Activated T-helper 2 cell treated with anti-CD3 and anti-CD28 coated beads, Interferon-gamma antibody, Interleukin-2, Interleukin-4, amounts not matched to agents 10 μg/mL and 5 μg/mL and 100 μg/mL, durations not matched to agents 14 hours and 24 hours and 36 hours (primary cell): Measurements from ENCODE around the gene CHKA. TPM values are rescaled to one million over a fixed set of nuclear protein-coding genes. Genes with fewer than 3 reads are reported as not detected.

Experiments used
- DNase-seq: peaks from one replicate; pipeline ENCODE4 v3.0.0; 2021; ENCODE audit warnings: low spot score
- H3K27ac Mint-ChIP-seq: one replicate; pipeline ENCODE4 v1.8.0; 2021; ENCODE audit warnings: mixed read lengths
- H3K27me3 Mint-ChIP-seq: one replicate; pipeline ENCODE4 v1.8.0; 2021; ENCODE audit warnings: low read depth, mixed read lengths
- H3K36me3 Mint-ChIP-seq: one replicate; pipeline ENCODE4 v1.8.0; 2021; ENCODE audit warnings: low read depth, mixed read lengths
- H3K4me1 Mint-ChIP-seq: one replicate; pipeline ENCODE4 v1.8.0; 2021; ENCODE audit warnings: low read depth, mixed read lengths
- H3K4me3 Mint-ChIP-seq: one replicate; pipeline ENCODE4 v1.8.0; 2021; ENCODE audit warnings: low read depth, mild to moderate bottlenecking, moderate library complexity, mixed read lengths
- H3K9me3 Mint-ChIP-seq: one replicate; pipeline ENCODE4 v1.8.0; 2021; ENCODE audit warnings: mixed read lengths
- intact Hi-C: fragments of 100-400 bp; cut with micrococcal nuclease; formaldehyde crosslinking; loops from one replicate; pipeline ENCODE4 v1.15.1; 2023
- total RNA-seq: library from RNA; stranded (reverse); gene quantifications from 2 replicates; pipeline ENCODE4 v1.2.3, GENCODE V29; 2022

CHKA gene
- total RNA-seq, 1 donor from 2014 or later = 16.9 TPM

DNA sequence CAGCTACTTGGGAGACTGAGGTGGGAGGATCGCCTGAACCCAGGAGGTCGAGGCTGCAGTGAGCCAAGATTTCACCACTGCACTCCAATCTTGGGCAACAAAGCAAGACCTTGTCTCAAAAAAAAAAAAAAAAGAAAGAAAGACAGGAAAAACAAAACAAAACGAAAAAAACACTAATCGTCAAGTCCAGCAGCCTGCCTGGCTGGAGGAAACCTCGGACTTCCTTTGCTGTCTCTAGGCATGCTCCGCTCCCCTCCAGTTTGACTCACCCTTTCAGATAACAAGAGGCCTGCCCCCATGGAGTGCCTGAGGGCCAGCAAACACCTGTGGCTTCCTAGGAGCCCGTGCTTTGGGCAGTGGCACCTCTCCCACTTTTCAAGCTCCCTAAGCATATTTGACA is 28.8 kb upstream of the CHKA start:
- H3K27me3 Mint-ChIP-seq = no peaks in the 10 kb centered on the region

GRCh38 chr11:68149417-68149816 is 28.2 kb upstream of the CHKA start:
- no peak overlapping the region for H3K27ac Mint-ChIP-seq
- intact Hi-C loops = no loop called here
- H3K27me3 Mint-ChIP-seq = no peaks in the 10 kb centered on the region
- DNase-seq = no peak
- H3K9me3 Mint-ChIP-seq = no peaks in the 10 kb centered on the region
- no peak overlapping the region for H3K4me3 Mint-ChIP-seq
- H3K36me3 Mint-ChIP-seq = no peaks in the 10 kb centered on the region
- no peaks in the 10 kb centered on the region for H3K4me1 Mint-ChIP-seq

More for the DNA sequence above, 28.8 kb upstream of the CHKA start:
- no peak overlapping the region for H3K4me3 Mint-ChIP-seq
- DNase-seq = no peak
- H3K9me3 Mint-ChIP-seq = no peaks in the 10 kb centered on the region
- no peaks in the 10 kb centered on the region for H3K36me3 Mint-ChIP-seq
- H3K27ac Mint-ChIP-seq = no peak overlapping the region
- H3K4me1 Mint-ChIP-seq = no peaks in the 10 kb centered on the region
- intact Hi-C loops = no loop called here

DNA sequence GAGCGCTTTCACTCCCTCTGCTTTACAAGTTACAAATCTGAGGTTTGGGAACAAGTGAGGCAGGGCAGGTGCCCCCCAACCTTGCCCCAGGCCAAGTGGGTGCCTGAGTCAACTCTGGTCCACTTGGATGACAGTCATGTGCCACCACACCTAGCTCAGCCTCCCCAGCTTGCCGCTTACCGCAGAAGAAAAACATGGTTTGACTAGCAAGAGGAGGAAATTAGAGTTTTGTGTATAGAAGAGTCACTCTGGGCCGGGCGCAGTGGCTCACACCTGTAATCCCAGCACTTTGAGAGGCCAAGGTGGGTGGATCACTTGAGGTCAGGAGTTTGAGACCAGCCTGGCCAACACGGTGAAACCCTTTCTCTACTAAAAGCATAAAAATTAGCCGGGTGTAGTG is 27.7 kb upstream of the CHKA start:
- DNase-seq = no peak
- no peaks in the 10 kb centered on the region for H3K27me3 Mint-ChIP-seq
- no peak overlapping the region for H3K27ac Mint-ChIP-seq
- H3K4me1 Mint-ChIP-seq = no peaks in the 10 kb centered on the region
- H3K4me3 Mint-ChIP-seq = no peak overlapping the region
- no peaks in the 10 kb centered on the region for H3K9me3 Mint-ChIP-seq
- intact Hi-C loops = no loop called here
- no peaks in the 10 kb centered on the region for H3K36me3 Mint-ChIP-seq

GRCh38 chr11:68148071-68148805 is 27.1 kb upstream of the CHKA start:
- intact Hi-C loops = no loop called here
- Mint-ChIP-seq H3K27me3 (no peaks in the 10 kb centered on the region), H3K9me3 (no peaks in the 10 kb centered on the region), H3K4me1 (no peaks in the 10 kb centered on the region), H3K27ac (no peak overlapping the region), H3K4me3 (no peak overlapping the region), H3K36me3 (no peaks in the 10 kb centered on the region)
- DNase-seq = no peak

GRCh38 chr11:68146704-68147474 is 25.7 kb upstream of the CHKA start:
- Mint-ChIP-seq H3K36me3 (no peaks in the 10 kb centered on the region), H3K27me3 (no peaks in the 10 kb centered on the region)
- intact Hi-C loops = no loop called here

DNA sequence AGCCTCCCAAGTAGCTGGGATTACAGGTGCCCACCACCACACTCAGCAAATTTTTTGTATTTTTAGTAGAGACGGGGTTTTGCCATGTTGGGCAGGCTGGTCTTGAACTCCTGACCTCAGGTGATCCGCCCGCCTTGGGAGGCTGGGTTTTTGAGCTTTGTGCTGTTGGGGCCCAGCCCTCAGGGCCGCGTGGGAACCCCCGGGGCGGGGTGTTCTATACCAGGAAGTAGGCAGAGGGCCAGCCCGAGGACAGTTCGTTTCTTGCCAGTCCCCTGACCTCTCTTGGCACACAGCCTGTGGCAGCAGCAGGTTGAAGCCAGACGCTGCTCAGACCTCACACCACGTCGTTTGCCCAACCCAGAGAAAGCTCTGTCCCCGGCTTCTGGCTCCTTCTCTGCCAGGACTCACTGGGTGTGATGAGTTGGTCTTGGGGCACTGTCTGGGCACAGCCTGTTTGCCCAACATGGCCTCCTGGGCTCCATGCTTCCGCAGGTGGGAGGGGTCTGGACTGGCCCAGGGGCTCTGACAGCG is 24.9 kb upstream of the CHKA start:
- peaks cover 9% of the 10 kb centered on the region for H3K4me1 Mint-ChIP-seq
- H3K36me3 Mint-ChIP-seq = no peaks in the 10 kb centered on the region
- no peaks in the 10 kb centered on the region for H3K9me3 Mint-ChIP-seq
- intact Hi-C loops = no loop called here
- no peaks in the 10 kb centered on the region for H3K27me3 Mint-ChIP-seq
- DNase-seq = no peak
- no peak overlapping the region for H3K4me3 Mint-ChIP-seq
- no peak overlapping the region for H3K27ac Mint-ChIP-seq

More at GRCh38 chr11:68146704-68147474, 25.7 kb upstream of the CHKA start:
- Mint-ChIP-seq H3K27ac (no peak overlapping the region), H3K4me1 (peaks cover 6% of the 10 kb centered on the region), H3K9me3 (no peaks in the 10 kb centered on the region), H3K4me3 (no peak overlapping the region)
- no peak for DNase-seq

- intact Hi-C loops = no loop called here
- Mint-ChIP-seq H3K27me3 (no peaks in the 10 kb centered on the region), H3K4me1 (peaks cover 9% of the 10 kb centered on the region), H3K36me3 (no peaks in the 10 kb centered on the region), H3K4me3 (no peak overlapping the region), H3K9me3 (no peaks in the 10 kb centered on the region), H3K27ac (no peak overlapping the region)
- no peak for DNase-seq
These were observed 24.1 kb upstream of the CHKA start for GRCh38 chr11:68145120-68145866.

- Mint-ChIP-seq H3K4me3 (no peak overlapping the region), H3K36me3 (no peaks in the 10 kb centered on the region), H3K27me3 (peaks cover 2% of the 10 kb centered on the region), H3K4me1 (peaks cover 9% of the 10 kb centered on the region), H3K9me3 (no peaks in the 10 kb centered on the region), H3K27ac (no peak overlapping the region)
- intact Hi-C loops = no loop called here
- no peak for DNase-seq
These were observed 22.1 kb upstream of the CHKA start for GRCh38 chr11:68143310-68143689.

- H3K4me1 Mint-ChIP-seq = peaks cover 9% of the 10 kb centered on the region
- H3K27ac Mint-ChIP-seq = no peak overlapping the region
- no peak overlapping the region for H3K4me3 Mint-ChIP-seq
- H3K27me3 Mint-ChIP-seq = peaks cover 4% of the 10 kb centered on the region
- H3K36me3 Mint-ChIP-seq = no peaks in the 10 kb centered on the region
- no peak for DNase-seq
- H3K9me3 Mint-ChIP-seq = no peaks in the 10 kb centered on the region
- intact Hi-C loops = no loop called here
These were observed 21.5 kb upstream of the CHKA start for GRCh38 chr11:68142441-68143309.

DNA sequence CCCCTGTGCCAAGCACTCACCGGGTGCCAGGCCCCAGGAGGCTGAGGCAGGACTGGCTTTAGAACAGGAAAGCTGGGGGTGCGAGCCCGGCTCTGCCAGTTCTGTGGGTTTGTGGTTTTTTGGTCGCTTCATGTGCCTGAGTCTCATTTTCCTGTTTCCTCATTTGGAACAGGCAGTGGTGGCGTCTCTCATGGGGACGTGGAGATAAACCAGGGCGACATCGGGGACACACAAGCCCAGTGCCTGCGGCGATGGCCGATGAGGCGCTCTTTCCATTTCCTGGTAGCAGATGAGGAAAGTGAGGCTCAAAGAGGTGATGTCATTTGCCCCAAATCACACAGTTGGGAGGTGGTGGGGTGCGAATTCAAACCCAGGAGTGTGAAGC is 20.8 kb upstream of the CHKA start:
- intact Hi-C loops = no loop called here
- DNase-seq = peak; percentile 32
- no peaks in the 10 kb centered on the region for H3K36me3 Mint-ChIP-seq
- peaks cover 9% of the 10 kb centered on the region for H3K4me1 Mint-ChIP-seq
- H3K9me3 Mint-ChIP-seq = no peaks in the 10 kb centered on the region
- peaks cover 4% of the 10 kb centered on the region for H3K27me3 Mint-ChIP-seq
- no peak overlapping the region for H3K4me3 Mint-ChIP-seq
- peak overlapping the region; percentile 21 for H3K27ac Mint-ChIP-seq

DNA sequence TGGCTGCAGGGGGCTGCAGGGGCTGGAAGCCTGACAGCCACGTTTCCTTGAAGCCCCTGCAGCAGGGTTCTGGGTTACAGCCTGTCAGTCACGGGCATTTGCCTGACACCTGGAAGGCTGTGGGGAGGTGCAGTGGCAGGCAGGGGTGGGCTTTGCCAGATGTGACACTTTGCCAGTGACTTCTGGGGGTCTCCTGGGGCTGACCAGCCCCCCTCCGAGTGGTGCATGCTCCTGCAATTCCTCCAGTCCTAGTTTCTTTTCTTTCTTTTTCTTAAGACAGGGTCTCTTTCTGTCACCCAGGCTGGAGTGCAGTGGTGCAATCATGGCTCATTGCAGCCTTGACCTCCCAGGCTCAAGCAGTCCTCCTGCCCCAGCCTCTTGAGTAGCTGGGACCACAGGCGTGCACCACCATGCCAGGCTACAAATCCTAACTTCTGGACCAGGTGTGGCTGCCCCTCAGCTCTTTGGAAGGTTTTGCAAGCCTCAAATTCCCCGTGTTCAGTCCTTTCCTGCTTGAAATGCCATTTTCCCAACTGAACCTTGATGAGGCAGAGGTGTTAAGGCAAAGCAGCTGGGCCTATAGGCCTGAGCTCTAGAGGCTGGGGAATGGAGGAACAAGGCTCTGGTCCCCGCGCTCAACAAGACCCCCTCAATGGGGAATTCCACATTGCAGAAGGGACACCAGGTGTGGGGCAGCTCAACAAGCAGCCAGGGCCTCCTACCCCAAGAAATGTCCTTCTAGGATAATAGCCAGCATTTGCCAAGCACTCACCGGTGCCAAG is 20.2 kb upstream of the CHKA start:
- no peak for DNase-seq
- H3K4me1 Mint-ChIP-seq = peaks cover 9% of the 10 kb centered on the region
- no peaks in the 10 kb centered on the region for H3K36me3 Mint-ChIP-seq
- H3K27me3 Mint-ChIP-seq = peaks cover 4% of the 10 kb centered on the region
- H3K9me3 Mint-ChIP-seq = no peaks in the 10 kb centered on the region
- intact Hi-C loops = no loop called here
- H3K4me3 Mint-ChIP-seq = no peak overlapping the region
- H3K27ac Mint-ChIP-seq = no peak overlapping the region
